Thymus (tissue), 11 donors: ENCODE measurements around the gene PPP4R1. TPM values are rescaled to one million over a fixed set of nuclear protein-coding genes. Genes with fewer than 3 reads are reported as not detected.

Experiments used
- DNase-seq, 9 donors: peaks; one replicate each; pipeline ENCODE4 v3.0.0-alpha.2; 2013; ENCODE audit warnings: low spot score in 9 of 9, low read depth in 6 of 9, missing footprints in 1 of 9
- H3K27ac ChIP-seq, 2 donors: one replicate each; pipeline ENCODE4 v1.5.1; 2013; ENCODE audit warnings: control low read depth in 1 of 2, low read depth in 1 of 2, low read length in 1 of 2, mild to moderate bottlenecking in 1 of 2, moderate library complexity in 1 of 2
- H3K27me3 ChIP-seq, 2 donors: one replicate each; pipeline ENCODE4 v1.5.1; 2013; ENCODE audit warnings: low read length in 1 of 2; ENCODE audit not compliant: control insufficient read depth in 2 of 2, insufficient read depth in 1 of 2
- H3K36me3 ChIP-seq, 2 donors: one replicate each; pipeline ENCODE4 v1.5.1; 2013; ENCODE audit warnings: low read length in 1 of 2, mild to moderate bottlenecking in 1 of 2, moderate library complexity in 1 of 2; ENCODE audit not compliant: control insufficient read depth in 2 of 2, insufficient read depth in 2 of 2
- H3K4me1 ChIP-seq, 2 donors: one replicate each; pipeline ENCODE4 v1.5.1; 2013; ENCODE audit warnings: low read length in 2 of 2; ENCODE audit not compliant: control insufficient read depth in 2 of 2, insufficient read depth in 2 of 2
- H3K4me3 ChIP-seq, 2 donors: one replicate each; pipeline ENCODE4 v1.5.1; 2013; ENCODE audit warnings: low read length in 2 of 2, control low read depth in 1 of 2, mild to moderate bottlenecking in 1 of 2
- H3K9me3 ChIP-seq, 2 donors: one replicate each; pipeline ENCODE4 v1.5.1; 2013; ENCODE audit warnings: low read length in 1 of 2, mild to moderate bottlenecking in 1 of 2; ENCODE audit not compliant: control insufficient read depth in 2 of 2, insufficient read depth in 1 of 2
- WGBS: extraction: QIAGEN DNeasy Blood & Tissue Kit; methylation state at CpG from one replicate; pipeline ENCODE4 v1.1.7; 2013; 5-methylcytosine and 5-hydroxymethylcytosine counted together
- polyA plus RNA-seq: library from polyadenylated mRNA; stranded (reverse); fragments of 200-250 nt; gene quantifications from one replicate; pipeline ENCODE4 v1.2.3, GENCODE V29; 2013
- total RNA-seq: library from RNA; stranded (reverse); fragments of 120-200 nt; gene quantifications from one replicate; pipeline ENCODE4 v1.2.4, GENCODE V29; 2013
- donor health status: healthy.

Gene PPP4R1
- total and polyA plus RNA-seq, 2 donors: 26.8 to 44.5 TPM

DNA sequence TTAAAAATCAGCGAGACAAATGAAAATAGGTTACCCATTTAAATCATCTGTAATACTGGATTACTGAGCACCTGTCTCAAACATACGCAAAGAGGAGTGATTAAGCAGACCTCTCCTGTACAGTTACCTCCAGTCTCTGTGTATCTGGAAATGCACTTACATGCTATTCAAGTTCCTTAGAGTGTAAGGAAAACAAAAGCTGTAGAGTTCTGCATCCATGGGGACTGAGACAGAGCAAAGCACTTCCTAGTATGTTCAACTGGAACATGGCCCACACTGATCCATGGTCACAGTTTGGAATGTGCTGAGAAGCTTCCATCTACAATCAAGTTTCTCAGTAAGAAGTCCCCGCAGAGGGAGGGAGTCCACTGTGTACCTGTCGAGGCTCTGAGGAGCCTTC is 63.9 kb downstream of the PPP4R1 start:
- peaks cover 49 to 74% of the 10 kb centered on the region in 2 donors for H3K36me3 ChIP-seq
- peaks cover 0 to 4% of the 10 kb centered on the region in 2 donors for H3K9me3 ChIP-seq
- H3K4me3 ChIP-seq: no peak overlapping the region
- no peak for DNase-seq
- no peaks in the 10 kb centered on the region for H3K27me3 ChIP-seq
- H3K4me1 ChIP-seq: no peaks in the 10 kb centered on the region
- H3K27ac ChIP-seq: no peak overlapping the region
- 98% methylated on average over 4 of the region's 4 CpGs for WGBS

DNA sequence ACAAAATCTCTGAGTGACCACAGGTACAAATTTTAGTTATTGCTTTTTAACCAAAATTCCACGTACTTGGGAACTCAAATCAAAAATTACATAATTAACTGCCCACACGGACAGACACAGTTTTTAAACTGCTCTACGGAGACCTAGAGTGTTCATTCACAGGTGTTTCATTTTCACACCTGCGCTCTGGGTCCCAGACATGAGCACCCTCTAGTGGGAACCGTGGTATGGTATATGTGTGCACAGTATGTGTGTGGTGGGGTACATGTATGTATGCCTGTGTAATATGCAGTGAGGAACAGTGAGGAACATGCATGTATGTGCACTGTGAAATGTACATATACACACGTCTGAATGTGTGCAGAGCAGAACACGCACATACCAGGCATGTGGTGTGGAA is 65.0 kb downstream of the PPP4R1 start:
- 96% methylated on average over 7 of the region's 7 CpGs for WGBS
- no peaks in the 10 kb centered on the region for H3K4me1 ChIP-seq
- no peak overlapping the region for H3K4me3 ChIP-seq
- H3K27me3 ChIP-seq: no peaks in the 10 kb centered on the region
- H3K9me3 ChIP-seq: peaks cover 0 to 4% of the 10 kb centered on the region in 2 donors
- H3K27ac ChIP-seq: no peak overlapping the region
- DNase-seq: no peak
- peaks cover 58 to 66% of the 10 kb centered on the region in 2 donors for H3K36me3 ChIP-seq

DNA sequence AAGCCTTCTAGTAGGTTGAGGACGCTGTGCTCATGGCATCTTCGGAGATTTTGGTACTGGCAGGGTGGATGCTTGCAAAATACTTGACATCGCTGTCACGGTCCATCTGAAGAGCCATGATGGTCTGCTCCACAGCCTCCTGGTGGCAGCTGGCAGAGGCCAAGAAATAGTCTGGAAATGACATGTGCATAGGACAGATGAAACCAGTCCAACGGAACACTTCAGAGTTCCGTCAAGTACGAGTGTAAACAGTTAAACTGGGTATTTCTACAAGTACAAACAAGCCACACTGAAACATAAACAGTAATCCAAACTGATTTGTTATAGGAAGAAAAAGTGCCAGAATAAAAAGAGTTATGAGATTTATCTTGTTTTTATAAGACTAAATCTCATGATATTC is 66.6 kb downstream of the PPP4R1 start:
- no peak for DNase-seq
- WGBS: 98% methylated on average over 7 of the region's 7 CpGs
- Histone ChIP-seq H3K27me3 (no peaks in the 10 kb centered on the region), H3K9me3 (no peaks in the 10 kb centered on the region), H3K27ac (no peak overlapping the region), H3K4me3 (no peak overlapping the region), H3K36me3 (peaks cover 53 to 58% of the 10 kb centered on the region in 2 donors), H3K4me1 (peaks cover 0 to 2% of the 10 kb centered on the region in 2 donors)

DNA sequence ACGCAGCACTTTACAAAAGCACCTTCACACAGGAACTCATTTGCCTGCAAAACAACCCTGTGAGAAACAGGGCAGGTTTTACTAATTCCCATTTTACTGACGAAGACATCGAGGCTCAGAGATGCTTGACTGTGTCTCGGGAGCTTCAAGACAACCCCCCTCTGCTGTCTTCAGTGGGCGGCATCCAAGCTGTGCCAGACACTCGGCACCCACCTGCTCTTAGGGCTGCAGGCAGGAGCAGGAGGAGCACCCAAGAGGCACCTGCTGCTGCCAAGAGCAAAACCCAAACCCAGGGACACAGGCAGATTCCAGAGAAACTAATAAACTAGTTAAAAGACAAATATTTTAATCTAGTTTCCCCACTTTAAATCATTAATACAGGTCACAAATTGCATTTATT is 67.9 kb downstream of the PPP4R1 start:
- peaks cover 0 to 2% of the 10 kb centered on the region in 2 donors for H3K4me1 ChIP-seq
- H3K27me3 ChIP-seq: no peaks in the 10 kb centered on the region
- H3K4me3 ChIP-seq: no peak overlapping the region
- H3K27ac ChIP-seq: no peak overlapping the region
- peaks cover 46 to 54% of the 10 kb centered on the region in 2 donors for H3K36me3 ChIP-seq
- DNase-seq: no peak
- WGBS: 96% methylated on average over 6 of the region's 6 CpGs
- H3K9me3 ChIP-seq: no peaks in the 10 kb centered on the region

DNA sequence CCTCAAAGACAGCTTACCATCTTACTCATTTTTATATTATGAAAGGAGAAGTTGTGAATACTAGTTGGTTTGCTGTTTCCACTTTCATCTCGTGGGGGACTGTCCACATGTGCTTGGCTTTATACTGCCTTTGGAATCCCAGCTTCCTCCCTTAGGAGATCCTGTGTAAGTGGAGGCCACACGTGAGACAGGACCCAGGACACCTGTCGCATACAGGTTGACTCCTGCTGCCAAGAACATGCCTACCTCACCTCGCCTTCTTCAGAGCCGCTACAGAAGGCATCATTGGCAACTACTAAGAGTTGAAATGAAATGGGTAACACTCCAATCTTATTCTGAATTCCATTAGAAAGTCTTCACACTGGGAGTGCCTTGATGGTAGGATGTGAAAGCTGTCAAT is 69.3 kb downstream of the PPP4R1 start:
- no peak for DNase-seq
- Histone ChIP-seq H3K4me1 (peaks cover 0 to 2% of the 10 kb centered on the region in 2 donors), H3K27me3 (no peaks in the 10 kb centered on the region), H3K9me3 (no peaks in the 10 kb centered on the region), H3K36me3 (peaks cover 34 to 43% of the 10 kb centered on the region in 2 donors), H3K4me3 (no peak overlapping the region), H3K27ac (no peak overlapping the region)
- WGBS: 93% methylated on average over 5 of the region's 5 CpGs

DNA sequence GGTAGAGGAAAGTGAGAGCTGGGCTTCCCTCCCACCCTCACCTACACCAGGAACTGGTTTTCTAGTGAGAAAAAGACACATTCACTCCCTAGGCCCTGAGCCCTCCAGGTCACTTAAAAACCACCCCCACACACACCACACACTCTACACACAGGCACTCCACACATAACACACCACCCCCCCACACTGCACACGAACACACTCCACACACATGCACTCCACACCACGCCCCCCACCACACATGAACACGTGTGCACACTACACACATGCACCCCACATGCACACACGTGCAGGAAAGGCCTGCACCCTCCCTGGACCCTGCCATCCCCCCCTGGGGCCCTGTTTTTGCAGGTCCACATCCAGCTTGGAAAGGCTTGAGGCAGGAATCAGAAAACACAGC is 71.4 kb downstream of the PPP4R1 start:
- DNase-seq: no peak
- Histone ChIP-seq H3K27me3 (no peaks in the 10 kb centered on the region), H3K4me1 (peaks cover 0 to 2% of the 10 kb centered on the region in 2 donors), H3K4me3 (no peak overlapping the region), H3K36me3 (peaks cover 35 to 37% of the 10 kb centered on the region in 2 donors), H3K9me3 (no peaks in the 10 kb centered on the region), H3K27ac (no peak overlapping the region)
- 92% methylated on average over 4 of the region's 4 CpGs for WGBS

DNA sequence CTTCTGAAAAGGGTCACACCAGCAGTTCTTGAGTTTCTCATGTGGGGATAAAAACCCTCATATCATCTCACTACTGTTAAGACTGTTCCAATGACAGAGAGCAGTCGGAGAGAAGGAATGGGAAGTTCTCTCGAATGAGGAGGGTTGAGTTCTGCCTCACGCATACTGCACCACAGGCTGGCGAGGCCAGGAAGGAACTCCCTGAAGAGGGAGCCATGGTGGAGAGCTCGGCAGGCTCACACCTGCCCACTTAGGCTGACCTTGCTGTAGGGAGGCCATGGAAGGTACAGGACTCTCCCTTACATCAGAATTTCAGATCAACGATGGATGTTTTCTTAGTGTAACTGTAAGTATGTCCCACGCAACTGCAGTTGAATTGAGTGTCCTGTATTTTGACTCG is 74.4 kb downstream of the PPP4R1 start:
- Histone ChIP-seq H3K9me3 (no peaks in the 10 kb centered on the region), H3K27ac (no peak overlapping the region), H3K4me3 (no peak overlapping the region), H3K27me3 (no peaks in the 10 kb centered on the region), H3K4me1 (peaks cover 0 to 2% of the 10 kb centered on the region in 2 donors), H3K36me3 (peaks cover 25 to 39% of the 10 kb centered on the region in 2 donors)
- no peak for DNase-seq
- 96% methylated on average over 8 of the region's 8 CpGs for WGBS

DNA sequence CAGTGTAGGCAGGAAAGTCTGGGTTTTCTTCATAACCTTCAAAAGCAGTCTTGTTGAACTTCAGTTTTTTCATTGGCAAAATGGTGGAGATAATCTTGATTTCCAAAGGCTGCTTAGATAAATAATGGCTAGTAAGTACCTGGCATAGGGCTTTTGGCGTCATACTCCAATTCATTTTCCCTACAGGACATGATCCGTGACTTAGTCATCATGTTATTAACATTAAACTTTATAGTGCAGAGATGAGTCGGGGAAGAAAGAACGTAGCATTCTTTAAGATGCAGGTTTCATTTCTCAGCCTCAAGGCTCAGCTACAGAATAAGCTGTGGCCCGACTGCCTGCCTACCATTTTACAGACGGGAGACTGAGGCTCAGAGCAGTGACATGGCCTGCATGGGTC is 75.1 kb downstream of the PPP4R1 start:
- Histone ChIP-seq H3K4me3 (no peak overlapping the region), H3K27me3 (no peaks in the 10 kb centered on the region), H3K27ac (no peak overlapping the region), H3K9me3 (no peaks in the 10 kb centered on the region), H3K4me1 (peaks cover 0 to 2% of the 10 kb centered on the region in 2 donors), H3K36me3 (peaks cover 28 to 45% of the 10 kb centered on the region in 2 donors)
- no peak for DNase-seq
- WGBS: 98% methylated on average over 6 of the region's 6 CpGs

DNA sequence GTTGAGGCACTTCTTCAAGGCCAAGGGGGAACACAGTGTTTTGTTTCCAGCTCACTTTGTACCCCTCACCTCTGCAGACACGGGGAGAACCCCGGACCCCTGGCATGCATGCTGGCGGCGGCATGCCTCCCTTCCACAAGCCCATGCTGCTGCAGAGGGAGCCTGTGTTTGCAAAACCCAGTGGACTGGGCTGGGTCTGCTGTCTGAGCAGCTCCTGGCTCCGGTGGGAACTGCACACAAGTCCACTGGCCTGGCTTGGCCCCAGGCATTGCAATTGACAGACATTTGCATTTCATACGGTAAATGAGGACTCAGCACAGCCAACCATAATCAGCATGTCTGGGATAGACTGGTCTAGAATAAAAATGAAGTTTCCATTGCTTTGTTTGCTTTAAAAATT is 76.7 kb downstream of the PPP4R1 start:
- 98% methylated on average over 6 of the region's 6 CpGs for WGBS
- H3K36me3 ChIP-seq: peaks cover 42 to 60% of the 10 kb centered on the region in 2 donors
- no peaks in the 10 kb centered on the region for H3K27me3 ChIP-seq

More for the DNA sequence above, 76.7 kb downstream of the PPP4R1 start:
- no peak for DNase-seq
- Histone ChIP-seq H3K27ac (no peak overlapping the region), H3K4me3 (no peak overlapping the region), H3K9me3 (no peaks in the 10 kb centered on the region), H3K4me1 (no peaks in the 10 kb centered on the region)
